IPS-18a (cell line): Measurements from ENCODE around the gene NGRN.

Experiments
- H3K27ac ChIP-seq: one replicate; pipeline ENCODE4 v1.5.1; 2013; ENCODE audit warnings: low read length
- H3K27me3 ChIP-seq: one replicate; pipeline ENCODE4 v1.6.1; 2013; ENCODE audit warnings: mild to moderate bottlenecking, low read length; ENCODE audit not compliant: control insufficient read depth, insufficient read depth
- H3K36me3 ChIP-seq: one replicate; pipeline ENCODE4 v1.6.1; 2013; ENCODE audit warnings: low read depth, low read length; ENCODE audit not compliant: control insufficient read depth
- H3K4me1 ChIP-seq: one replicate; pipeline ENCODE4 v1.6.1; 2013; ENCODE audit warnings: low read depth, low read length; ENCODE audit not compliant: control insufficient read depth
- H3K4me3 ChIP-seq: one replicate; pipeline ENCODE4 v1.5.1; 2013; ENCODE audit warnings: low read length
- H3K9ac ChIP-seq: one replicate; pipeline ENCODE4 v1.6.1; 2013; ENCODE audit warnings: mild to moderate bottlenecking, low read length, moderate library complexity
- H3K9me3 ChIP-seq: one replicate; pipeline ENCODE4 v1.6.1; 2013; ENCODE audit warnings: low read depth, low read length; ENCODE audit not compliant: control insufficient read depth

NGRN gene

GRCh38 chr15:90306560-90306959, 41.1 kb downstream of the NGRN start:
- Histone ChIP-seq H3K9ac (no peak overlapping the region), H3K4me1 (peaks cover 5% of the 10 kb centered on the region), H3K4me3 (no peak overlapping the region), H3K9me3 (no peaks in the 10 kb centered on the region), H3K27ac (no peak overlapping the region), H3K27me3 (no peaks in the 10 kb centered on the region), H3K36me3 (no peaks in the 10 kb centered on the region)

GRCh38 chr15:90307661-90308060, 42.2 kb downstream of the NGRN start:
- H3K9me3 ChIP-seq = no peaks in the 10 kb centered on the region
- no peaks in the 10 kb centered on the region for H3K27me3 ChIP-seq
- H3K4me1 ChIP-seq = peaks cover 10% of the 10 kb centered on the region
- H3K9ac ChIP-seq = no peak overlapping the region
- H3K36me3 ChIP-seq = no peaks in the 10 kb centered on the region
- no peak overlapping the region for H3K4me3 ChIP-seq
- H3K27ac ChIP-seq = no peak overlapping the region

DNA sequence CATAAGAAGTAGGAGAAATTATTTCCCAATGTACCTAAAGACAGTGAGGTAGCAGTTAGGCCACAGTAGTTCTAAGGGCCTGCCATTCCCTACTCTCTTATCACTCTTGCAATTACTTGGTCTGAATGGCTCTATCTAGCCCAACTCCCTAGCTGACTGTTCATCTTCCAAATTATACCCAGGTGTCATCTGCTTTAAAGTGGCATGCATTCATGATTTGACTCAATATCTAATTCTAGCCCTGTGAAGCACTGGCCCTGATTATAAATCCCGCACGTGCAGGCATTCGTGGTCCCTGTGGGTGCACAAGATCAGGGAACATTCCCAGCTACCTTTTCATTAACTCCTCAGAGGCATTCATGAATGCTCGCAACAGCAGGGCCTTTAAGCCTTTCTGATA, 43.5 kb downstream of the NGRN start:
- Histone ChIP-seq H3K9ac (no peak overlapping the region), H3K27ac (no peak overlapping the region), H3K4me1 (peaks cover 10% of the 10 kb centered on the region), H3K9me3 (no peaks in the 10 kb centered on the region), H3K36me3 (no peaks in the 10 kb centered on the region), H3K4me3 (no peak overlapping the region), H3K27me3 (no peaks in the 10 kb centered on the region)

DNA sequence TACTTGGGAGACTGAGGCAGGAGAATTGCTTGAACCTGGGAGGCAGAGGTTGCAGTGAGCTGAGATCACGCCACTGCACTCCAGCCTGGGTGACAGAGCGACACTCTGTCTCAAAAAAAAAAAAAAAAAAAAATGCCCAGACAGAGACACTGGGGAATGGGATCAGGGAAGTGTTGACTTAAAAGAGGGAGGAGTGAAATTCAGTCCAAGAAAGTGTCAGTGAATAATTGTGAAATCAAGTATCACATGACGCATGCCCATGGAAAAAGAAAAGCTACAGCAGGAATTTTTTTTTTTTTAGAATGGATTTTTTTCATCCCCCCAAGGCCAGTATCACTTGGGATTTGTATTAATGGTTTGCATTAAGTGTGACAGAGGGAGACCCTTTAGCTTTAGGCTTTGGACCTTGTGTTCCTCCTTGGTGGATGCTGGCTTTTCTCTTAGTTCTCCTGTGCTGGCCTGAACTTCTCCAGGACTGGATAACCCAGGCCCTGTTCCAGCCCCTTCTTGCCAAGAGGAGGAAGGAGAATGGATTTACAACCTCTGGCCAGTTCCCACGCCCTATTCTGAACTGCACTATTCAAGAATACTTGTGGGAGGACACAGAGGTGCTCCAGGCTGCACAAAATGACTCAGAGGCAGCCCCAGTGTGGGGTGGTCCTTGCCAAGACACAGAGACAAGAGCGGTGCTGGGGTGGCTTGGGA, 50.0 kb downstream of the NGRN start:
- Histone ChIP-seq H3K27ac (no peak overlapping the region), H3K4me3 (no peak overlapping the region), H3K27me3 (no peaks in the 10 kb centered on the region), H3K4me1 (peaks cover 14% of the 10 kb centered on the region), H3K36me3 (no peaks in the 10 kb centered on the region), H3K9me3 (no peaks in the 10 kb centered on the region), H3K9ac (no peak overlapping the region)

DNA sequence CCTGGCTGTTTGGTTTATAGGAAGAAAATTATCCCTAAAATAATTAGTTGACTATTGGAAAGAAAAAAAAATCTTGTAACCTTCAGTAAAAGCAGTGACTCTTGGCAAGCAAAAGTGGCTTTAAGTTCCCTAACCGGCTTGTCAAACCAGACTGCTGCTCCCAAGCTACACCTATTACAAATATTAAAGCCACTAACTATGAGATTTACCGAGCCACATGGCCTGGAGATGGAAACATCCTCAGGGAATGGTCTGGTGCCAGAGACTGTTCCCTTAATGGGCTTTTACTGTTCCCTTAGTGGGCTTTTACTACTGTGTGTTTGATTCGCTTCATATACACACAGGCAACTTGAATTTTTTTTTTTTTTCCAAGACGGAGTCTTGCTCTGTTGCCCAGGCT, 50.7 kb downstream of the NGRN start:
- H3K9ac ChIP-seq = no peak overlapping the region

DNA sequence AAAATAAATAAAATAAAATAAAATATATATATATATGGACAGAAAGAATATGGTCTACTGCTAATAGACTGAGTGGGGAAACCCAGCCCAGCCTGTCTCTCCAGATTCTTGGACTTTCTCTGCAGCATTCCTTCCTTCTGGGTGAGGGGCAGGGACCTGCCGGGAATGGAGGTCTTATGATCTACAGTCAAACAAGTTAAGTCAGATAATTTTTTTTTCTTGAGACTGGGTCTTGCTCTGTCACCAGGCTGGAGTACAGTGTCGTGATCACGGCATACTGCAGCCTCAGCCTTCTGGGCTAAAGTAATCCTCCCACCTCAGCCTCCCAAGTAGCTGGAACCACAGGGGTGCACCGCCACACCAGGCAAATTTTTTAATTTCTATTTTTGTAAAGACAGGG, 53.1 kb downstream of the NGRN start:
- Histone ChIP-seq H3K36me3 (no peaks in the 10 kb centered on the region), H3K9me3 (no peaks in the 10 kb centered on the region), H3K9ac (no peak overlapping the region), H3K27me3 (no peaks in the 10 kb centered on the region), H3K27ac (no peak overlapping the region), H3K4me3 (no peak overlapping the region), H3K4me1 (peaks cover 8% of the 10 kb centered on the region)

More for the DNA sequence above, 50.7 kb downstream of the NGRN start:
- no peak overlapping the region for H3K27ac ChIP-seq
- H3K36me3 ChIP-seq = no peaks in the 10 kb centered on the region
- peaks cover 18% of the 10 kb centered on the region for H3K4me1 ChIP-seq
- no peak overlapping the region for H3K4me3 ChIP-seq
- no peaks in the 10 kb centered on the region for H3K9me3 ChIP-seq
- no peaks in the 10 kb centered on the region for H3K27me3 ChIP-seq

- Histone ChIP-seq H3K9ac (peak overlapping the region; percentile 33), H3K4me1 (peaks cover 8% of the 10 kb centered on the region), H3K27ac (no peak overlapping the region), H3K36me3 (no peaks in the 10 kb centered on the region), H3K27me3 (no peaks in the 10 kb centered on the region), H3K9me3 (no peaks in the 10 kb centered on the region), H3K4me3 (peak overlapping the region; percentile 50)
Measured at GRCh38 chr15:90320062-90320884, 54.8 kb downstream of the NGRN start.

DNA sequence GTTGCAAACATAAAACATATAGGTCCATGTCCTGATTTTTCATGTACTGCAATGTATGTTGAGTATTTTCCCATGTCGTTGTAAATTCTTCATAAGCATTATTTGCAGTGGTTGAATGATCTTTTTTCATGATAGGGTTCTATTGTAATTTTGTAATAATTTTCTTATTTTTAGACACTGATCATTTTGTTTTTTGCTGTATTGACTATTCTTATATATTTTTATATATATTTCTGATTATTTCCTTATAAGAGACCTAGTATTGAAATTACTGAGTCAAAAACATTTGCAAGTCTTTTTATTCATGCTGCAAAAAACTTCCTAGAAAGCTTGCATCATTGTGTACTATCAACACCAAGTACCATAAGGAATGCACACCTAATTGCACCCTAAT, 55.4 kb downstream of the NGRN start:
- Histone ChIP-seq H3K27ac (no peak overlapping the region), H3K4me1 (peaks cover 8% of the 10 kb centered on the region), H3K27me3 (no peaks in the 10 kb centered on the region), H3K9me3 (no peaks in the 10 kb centered on the region), H3K36me3 (no peaks in the 10 kb centered on the region), H3K4me3 (no peak overlapping the region), H3K9ac (no peak overlapping the region)
